ENCODE measurements around the gene PHF2. TPM values are rescaled to one million over a fixed set of nuclear protein-coding genes. Genes with fewer than 3 reads are reported as not detected.

PHF2 gene
- total RNA-seq, 6 experiments from 2014 or later, result 15.4 to 17.5 (median 16.6) TPM

GRCh38 chr9:93536874-93537273 lies 39.5 kb upstream of the PHF2 start:
- no peak overlapping the region for H3K4me3 Mint-ChIP-seq
- H3K27me3 Mint-ChIP-seq (ENCODE audit: insufficient read depth), result no peaks in the 10 kb centered on the region; the same call in 1 of the 2 replicates
- no peaks in the 10 kb centered on the region for H3K9me3 Mint-ChIP-seq
- no peak for DNase-seq
- no peak for TF ChIP-seq CTCF (IDR thresholded peaks at IDR 0.05)
- H3K36me3 Mint-ChIP-seq (ENCODE audit: low read depth), result peaks cover 23% of the 10 kb centered on the region
- no peaks in the 10 kb centered on the region for H3K4me1 Mint-ChIP-seq (ENCODE audit: low read depth)
- no peak overlapping the region for H3K27ac Mint-ChIP-seq

GRCh38 chr9:93540305-93540704 lies 36.1 kb upstream of the PHF2 start:
- DNase-seq, result no peak
- TF ChIP-seq CTCF (IDR thresholded peaks at IDR 0.05), result no peak
- Mint-ChIP-seq H3K27ac (no peak overlapping the region), H3K4me1 (ENCODE audit: low read depth) (no peaks in the 10 kb centered on the region), H3K36me3 (ENCODE audit: low read depth) (no peaks in the 10 kb centered on the region; the same call in none of the 2 replicates), H3K27me3 (ENCODE audit: insufficient read depth) (no peaks in the 10 kb centered on the region), H3K4me3 (no peak overlapping the region), H3K9me3 (no peaks in the 10 kb centered on the region)

GRCh38 chr9:93541005-93541404 lies 35.4 kb upstream of the PHF2 start:
- Mint-ChIP-seq H3K9me3 (no peaks in the 10 kb centered on the region), H3K27ac (no peak overlapping the region), H3K4me3 (no peak overlapping the region), H3K4me1 (ENCODE audit: low read depth) (no peaks in the 10 kb centered on the region), H3K27me3 (ENCODE audit: insufficient read depth) (no peaks in the 10 kb centered on the region), H3K36me3 (ENCODE audit: low read depth) (no peaks in the 10 kb centered on the region; the same call in 1 of the 2 replicates)
- no peak for DNase-seq
- TF ChIP-seq CTCF (IDR thresholded peaks at IDR 0.05), result no peak

GRCh38 chr9:93541581-93542349 lies 34.6 kb upstream of the PHF2 start:
- H3K36me3 Mint-ChIP-seq (ENCODE audit: low read depth), result peaks cover 3% of the 10 kb centered on the region
- no peak overlapping the region for H3K4me3 Mint-ChIP-seq
- DNase-seq, result no peak
- no peaks in the 10 kb centered on the region for H3K4me1 Mint-ChIP-seq (ENCODE audit: low read depth)
- no peak for TF ChIP-seq CTCF (IDR thresholded peaks at IDR 0.05)
- no peaks in the 10 kb centered on the region for H3K27me3 Mint-ChIP-seq (ENCODE audit: insufficient read depth)
- no peak overlapping the region for H3K27ac Mint-ChIP-seq
- H3K9me3 Mint-ChIP-seq, result no peaks in the 10 kb centered on the region

GRCh38 chr9:93543117-93543516 lies 33.3 kb upstream of the PHF2 start:
- no peak for DNase-seq
- Mint-ChIP-seq H3K36me3 (ENCODE audit: low read depth) (peaks cover 7% of the 10 kb centered on the region), H3K27me3 (ENCODE audit: insufficient read depth) (no peaks in the 10 kb centered on the region), H3K9me3 (no peaks in the 10 kb centered on the region), H3K27ac (no peak overlapping the region), H3K4me1 (ENCODE audit: low read depth) (no peaks in the 10 kb centered on the region), H3K4me3 (no peak overlapping the region)
- TF ChIP-seq CTCF (IDR thresholded peaks at IDR 0.05), result no peak

All from HFFc6 (cell line).